Ectodermal cell (in vitro differentiated cells): ENCODE results near the gene HEMK1.

Source experiments
- H3K27ac ChIP-seq: 2 replicates; pipeline ENCODE4 v1.7.0; 2013; ENCODE audit warnings: mild to moderate bottlenecking, low read depth, low read length; ENCODE audit not compliant: insufficient read depth, poor library complexity, severe bottlenecking
- H3K27me3 ChIP-seq: 2 replicates; pipeline ENCODE4 v1.7.0; 2013; ENCODE audit warnings: mild to moderate bottlenecking, low read length; ENCODE audit not compliant: insufficient read depth, control insufficient read depth, poor library complexity, severe bottlenecking
- H3K36me3 ChIP-seq: one replicate; pipeline ENCODE4 v1.7.0; 2013; ENCODE audit warnings: low read length; ENCODE audit not compliant: control insufficient read depth, insufficient read depth
- H3K4me1 ChIP-seq: one replicate; pipeline ENCODE4 v1.7.0; 2013; ENCODE audit warnings: low read length; ENCODE audit not compliant: control insufficient read depth, insufficient read depth
- H3K4me3 ChIP-seq: 2 replicates; pipeline ENCODE4 v1.7.0; 2013; ENCODE audit warnings: low read depth, low read length, control low read depth; ENCODE audit not compliant: insufficient read depth
- H3K9me3 ChIP-seq: 2 replicates; pipeline ENCODE4 v1.7.0; 2013; ENCODE audit warnings: mild to moderate bottlenecking, low read length, moderate library complexity; ENCODE audit not compliant: control insufficient read depth
- WGBS, 2 experiments: methylation state at CpG; one replicate each; pipeline ENCODE4 v1.1.7; 2013; ENCODE audit warnings: missing lambda C conversion rate in 2 of 2; 5-methylcytosine and 5-hydroxymethylcytosine counted together

Gene HEMK1

DNA sequence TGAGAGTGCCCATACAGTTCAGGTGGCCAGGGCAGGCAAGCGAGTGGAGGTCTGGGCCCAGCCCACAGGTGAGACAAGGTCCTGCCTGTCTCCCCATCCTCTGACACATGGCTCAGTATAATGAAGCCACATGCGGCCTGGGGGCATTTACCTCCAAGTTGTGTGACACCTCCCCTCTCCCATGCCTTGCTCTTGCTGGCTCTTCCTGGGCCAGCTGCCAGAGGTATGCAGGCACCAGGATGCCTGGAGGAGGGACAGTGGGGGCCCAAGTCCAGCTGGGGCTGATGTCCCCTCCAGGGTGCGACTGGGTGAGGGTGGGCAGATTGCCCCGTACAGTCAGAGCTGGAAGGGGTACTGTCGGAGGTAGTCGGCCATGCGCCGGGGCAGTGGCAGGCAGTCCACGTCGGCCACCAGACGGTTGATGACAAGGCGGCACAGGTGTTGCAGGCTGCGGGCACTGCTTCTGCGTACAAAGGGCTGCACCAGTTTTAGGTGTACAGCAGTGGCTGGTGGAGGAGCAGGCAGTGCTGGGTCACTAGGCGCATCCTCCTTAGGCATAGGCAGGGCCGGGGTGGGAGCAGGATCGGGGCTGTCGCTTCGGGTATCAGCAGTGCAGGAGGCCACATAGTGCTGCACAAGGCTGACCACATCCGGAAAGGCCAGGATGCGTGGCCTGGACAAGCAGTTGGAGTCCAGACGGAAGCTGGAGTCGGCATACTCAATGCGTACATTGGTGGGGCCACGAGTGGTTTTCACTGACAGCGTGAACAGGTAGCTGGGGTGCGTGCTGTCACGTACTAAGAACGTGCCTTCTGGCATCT is 38.2 kb downstream of the HEMK1 start:
- Histone ChIP-seq H3K27ac (no peak overlapping the region), H3K4me1 (no peaks in the 10 kb centered on the region), H3K4me3 (no peak overlapping the region), H3K27me3 (peaks cover 32% of the 10 kb centered on the region), H3K36me3 (no peaks in the 10 kb centered on the region), H3K9me3 (no peaks in the 10 kb centered on the region)
- WGBS, 2 experiments, result 93 to 94% methylated on average over 29 of the region's 29 CpGs

GRCh38 chr3:50608278-50608677 is 39.0 kb downstream of the HEMK1 start:
- H3K27me3 ChIP-seq, result peaks cover 40% of the 10 kb centered on the region
- H3K27ac ChIP-seq, result no peak overlapping the region
- whole genome bisulfite sequencing, 2 experiments, result 89 to 90% methylated on average over 7 of the region's 7 CpGs
- H3K4me3 ChIP-seq, result no peak overlapping the region
- H3K4me1 ChIP-seq, result peaks cover 6% of the 10 kb centered on the region
- H3K9me3 ChIP-seq, result no peaks in the 10 kb centered on the region
- no peaks in the 10 kb centered on the region for H3K36me3 ChIP-seq

DNA sequence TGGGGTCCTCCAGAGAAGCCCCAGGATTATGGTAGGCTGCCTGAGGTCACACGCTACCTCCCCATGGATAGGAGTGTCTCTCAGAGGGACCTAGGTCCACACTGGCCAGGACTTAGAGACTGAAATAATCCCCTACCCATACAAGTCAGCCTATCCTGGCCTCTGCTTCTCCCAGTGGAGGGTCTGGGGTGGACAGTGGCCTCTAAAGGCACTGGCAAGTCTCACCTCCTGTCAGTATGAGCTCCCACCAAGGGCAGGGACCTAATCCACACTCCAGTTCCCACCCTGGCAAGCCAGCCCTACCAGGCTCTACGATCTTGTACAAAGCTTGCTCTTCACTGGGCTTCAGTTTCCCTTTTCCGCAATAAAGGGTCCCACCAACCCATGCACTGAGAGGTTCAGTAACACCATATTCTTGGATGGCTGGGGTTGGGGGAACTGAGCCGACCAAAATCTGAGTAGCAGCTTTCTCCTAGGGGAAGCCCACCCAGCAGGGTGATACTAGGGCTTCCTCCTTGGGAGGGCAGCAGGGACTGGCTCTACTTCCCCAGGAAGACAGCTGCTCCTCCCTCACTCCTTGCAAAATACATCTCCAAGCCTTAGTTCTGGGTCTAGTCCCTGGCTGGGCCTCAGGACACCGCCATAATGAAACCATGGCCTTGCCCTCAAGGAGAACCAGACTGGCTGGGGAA is 39.9 kb downstream of the HEMK1 start:
- Histone ChIP-seq H3K36me3 (no peaks in the 10 kb centered on the region), H3K4me3 (no peak overlapping the region), H3K4me1 (peaks cover 6% of the 10 kb centered on the region), H3K27ac (no peak overlapping the region), H3K27me3 (peaks cover 47% of the 10 kb centered on the region), H3K9me3 (no peaks in the 10 kb centered on the region)
- WGBS, 2 experiments, result 93 to 94% methylated on average over 5 of the region's 5 CpGs

- Histone ChIP-seq H3K4me3 (no peak overlapping the region), H3K36me3 (no peaks in the 10 kb centered on the region), H3K27me3 (peaks cover 49% of the 10 kb centered on the region), H3K27ac (no peak overlapping the region), H3K9me3 (no peaks in the 10 kb centered on the region), H3K4me1 (peaks cover 6% of the 10 kb centered on the region)
- 85 to 86% methylated on average over 3 of the region's 3 CpGs for WGBS, 2 experiments
These were observed 40.4 kb downstream of the HEMK1 start for GRCh38 chr3:50609763-50610085.

GRCh38 chr3:50610181-50610971 is 41.1 kb downstream of the HEMK1 start:
- WGBS, 2 experiments, result 90 to 93% methylated on average over 6 of the region's 6 CpGs
- Histone ChIP-seq H3K4me1 (peaks cover 6% of the 10 kb centered on the region), H3K36me3 (no peaks in the 10 kb centered on the region), H3K27ac (no peak overlapping the region), H3K27me3 (peaks cover 56% of the 10 kb centered on the region), H3K9me3 (no peaks in the 10 kb centered on the region), H3K4me3 (no peak overlapping the region)

- no peak overlapping the region for H3K27ac ChIP-seq
- H3K4me3 ChIP-seq, result peak overlapping the region; percentile 40
- peaks cover 56% of the 10 kb centered on the region for H3K27me3 ChIP-seq
- H3K36me3 ChIP-seq, result no peaks in the 10 kb centered on the region
- 57 to 59% methylated on average over 10 of the region's 10 CpGs for WGBS, 2 experiments
- H3K9me3 ChIP-seq, result no peaks in the 10 kb centered on the region
- H3K4me1 ChIP-seq, result peaks cover 6% of the 10 kb centered on the region
These were observed 41.7 kb downstream of the HEMK1 start for GRCh38 chr3:50610992-50611463.

- H3K4me1 ChIP-seq, result peaks cover 8% of the 10 kb centered on the region
- peak within 1 kb of the TSS; percentile 40 for H3K4me3 ChIP-seq
- H3K27me3 ChIP-seq, result peaks cover 56% of the 10 kb centered on the region
- H3K27ac ChIP-seq, result peak within 1 kb of the TSS; percentile 68
- no peaks in the 10 kb centered on the region for H3K36me3 ChIP-seq
- WGBS, 2 experiments, result 1% methylated on average over 75 of the region's 75 CpGs
- no peaks in the 10 kb centered on the region for H3K9me3 ChIP-seq
These were observed 42.3 kb downstream of the HEMK1 start, which contains the start of gene CISH for GRCh38 chr3:50611464-50612233. TSS of gene CISH (minus strand) at chr3:50611774. CDS start at chr3:50611650, 124 bp downstream.

- Histone ChIP-seq H3K4me1 (peaks cover 10% of the 10 kb centered on the region), H3K27ac (no peak overlapping the region), H3K36me3 (no peaks in the 10 kb centered on the region), H3K9me3 (no peaks in the 10 kb centered on the region), H3K27me3 (peaks cover 56% of the 10 kb centered on the region), H3K4me3 (peak overlapping the region; percentile 40)
- 15 to 18% methylated on average over 29 of the region's 29 CpGs for WGBS, 2 experiments
These were observed 43.0 kb downstream of the HEMK1 start for GRCh38 chr3:50612234-50612882.
